IMR-90 (cell line): ENCODE results near the gene PTPRN2. TPM values are rescaled to one million over a fixed set of nuclear protein-coding genes. Genes with fewer than 3 reads are reported as not detected.

Experiments used
- ATAC-seq: fragments of 200-7000 bp; cut with Tn5 transposase; 2 replicates; pipeline ENCODE4 v1.9.1; 2020; ENCODE audit warnings: low read depth, mild to moderate bottlenecking, moderate library complexity
- BruUV-seq: library from RNA; stranded (reverse); fragments of 400-500 nt; replicated peaks from 2 replicates; lab custom pipeline; 2021; lab: Mats Ljungman, UMichigan
- CTCF ChIA-PET: fragments of 300-600 bp; formaldehyde crosslinking; extraction: SDS; loops from one replicate; lab custom pipeline; 2021; ENCODE audit warnings: antibody characterized with exemption; lab: Yijun Ruan, JAX
- POLR2A ChIA-PET: fragments of 300-600 bp; sonication (Branson Sonifier 250); formaldehyde crosslinking; loops from one replicate; lab custom pipeline; 2022; ENCODE audit warnings: antibody characterized with exemption; ENCODE audit not compliant: unreplicated experiment; lab: Charles Lee
- DNase-seq: peaks from one replicate; pipeline ENCODE4 v3.0.0; 2013
- H2AFZ ChIP-seq: replicated peaks from 2 replicates; pipeline ENCODE3; 2013; ENCODE audit warnings: low read length, mild to moderate bottlenecking; ENCODE audit not compliant: poor library complexity
- H2AK5ac ChIP-seq: 2 replicates; pipeline ENCODE4 v1.6.1; 2013; ENCODE audit warnings: low read depth, low read length, inconsistent platforms
- H2AK9ac ChIP-seq: replicated peaks from 2 replicates; pipeline ENCODE3; 2013; ENCODE audit warnings: mild to moderate bottlenecking, low read depth, low read length, moderate library complexity; ENCODE audit not compliant: poor library complexity
- H2BK120ac ChIP-seq: 2 replicates; pipeline ENCODE4 v1.6.1; 2013; ENCODE audit warnings: low read depth, low read length, inconsistent platforms
- H2BK15ac ChIP-seq: 3 replicates; pipeline ENCODE4 v1.6.1; 2013; ENCODE audit warnings: low read depth, low read length, inconsistent platforms
- H2BK20ac ChIP-seq: 2 replicates; pipeline ENCODE4 v1.6.1; 2013; ENCODE audit warnings: low read depth, mild to moderate bottlenecking, inconsistent platforms, low read length, moderate library complexity
- H2BK5ac ChIP-seq: 2 replicates; pipeline ENCODE4 v1.6.1; 2013; ENCODE audit warnings: mild to moderate bottlenecking, low read depth, low read length, inconsistent platforms; ENCODE audit not compliant: poor library complexity, severe bottlenecking
- H3K14ac ChIP-seq: replicated peaks from 2 replicates; pipeline ENCODE4 v1.6.1; 2013; ENCODE audit warnings: low read depth, low read length, inconsistent platforms
- H3K18ac ChIP-seq: 2 replicates; pipeline ENCODE4 v1.6.1; 2013; ENCODE audit warnings: low read depth, low read length, control low read depth
- H3K23ac ChIP-seq: 2 replicates; pipeline ENCODE4 v1.6.1; 2013; ENCODE audit warnings: low read depth, low read length, inconsistent platforms
- H3K27ac ChIP-seq: 2 replicates; pipeline ENCODE4 v1.5.1; 2013; ENCODE audit warnings: mild to moderate bottlenecking, control low read depth, low read length; ENCODE audit not compliant: insufficient read depth
- H3K27me3 ChIP-seq: 2 replicates; pipeline ENCODE4 v1.6.1; 2013; ENCODE audit warnings: low read length; ENCODE audit not compliant: control insufficient read depth, insufficient read depth
- H3K36me3 ChIP-seq: 2 replicates; pipeline ENCODE4 v1.6.1; 2013; ENCODE audit warnings: low read length, mixed read lengths; ENCODE audit not compliant: control insufficient read depth, insufficient read depth
- H3K4ac ChIP-seq: 2 replicates; pipeline ENCODE4 v1.6.1; 2013; ENCODE audit warnings: low read depth, low read length, inconsistent platforms
- H3K4me1 ChIP-seq: 2 replicates; pipeline ENCODE4 v1.6.1; 2013; ENCODE audit warnings: low read length, mixed read lengths; ENCODE audit not compliant: control insufficient read depth, insufficient read depth
- H3K4me2 ChIP-seq: 2 replicates; pipeline ENCODE4 v1.6.1; 2013; ENCODE audit warnings: low read depth, mild to moderate bottlenecking, control low read depth, low read length, moderate library complexity
- H3K4me3 ChIP-seq: 2 replicates; pipeline ENCODE4 v1.5.1; 2013; ENCODE audit warnings: low read depth, mild to moderate bottlenecking, control low read depth, low read length, moderate library complexity; ENCODE audit not compliant: insufficient read depth
- H3K56ac ChIP-seq: 2 replicates; pipeline ENCODE4 v1.6.1; 2013; ENCODE audit warnings: low read length, inconsistent platforms; ENCODE audit not compliant: insufficient read depth; ENCODE audit errors: extremely low read depth
- H3K79me1 ChIP-seq, 2 experiments: 2 replicates each; pipeline ENCODE4 v1.6.1; 2013; ENCODE audit warnings: low read length in 2 of 2, inconsistent platforms in 1 of 2, low read depth in 1 of 2
- H3K9ac ChIP-seq: 2 replicates; pipeline ENCODE4 v1.6.1; 2013; ENCODE audit warnings: low read depth, low read length, control low read depth
- H3K9me1 ChIP-seq: 2 replicates; pipeline ENCODE4 v1.6.1; 2013; ENCODE audit warnings: low read length, inconsistent platforms; ENCODE audit not compliant: insufficient read depth
- H3K9me3 ChIP-seq: 2 replicates; pipeline ENCODE4 v1.6.1; 2013; ENCODE audit warnings: low read length; ENCODE audit not compliant: control insufficient read depth, insufficient read depth
- H4K20me1 ChIP-seq: 2 replicates; pipeline ENCODE4 v1.6.1; 2013; ENCODE audit warnings: low read length, inconsistent platforms; ENCODE audit not compliant: insufficient read depth
- H4K5ac ChIP-seq: 2 replicates; pipeline ENCODE4 v1.6.1; 2013; ENCODE audit warnings: mild to moderate bottlenecking, low read depth, low read length, control low read depth
- H4K8ac ChIP-seq, 2 experiments: 2 replicates each; pipeline ENCODE4 v1.6.1; 2013; ENCODE audit warnings: low read depth in 2 of 2, low read length in 2 of 2, control low read depth in 1 of 2, inconsistent platforms in 1 of 2
- H4K91ac ChIP-seq: 2 replicates; pipeline ENCODE4 v1.6.1; 2013; ENCODE audit warnings: low read depth, low read length, inconsistent platforms; ENCODE audit not compliant: insufficient read depth
- BHLHE40 ChIP-seq: fragments of 150-350 bp; IDR thresholded peaks from 2 replicates; pipeline ENCODE4 v1.6.1; 2016; ENCODE audit warnings: mild to moderate bottlenecking, low read depth, low read length
- CHD1 ChIP-seq: IDR thresholded peaks from 2 replicates; pipeline ENCODE4 v1.6.1; 2012; ENCODE audit warnings: low read depth, low read length, improper control_type of control experiment
- CTCF ChIP-seq: conservative IDR thresholded peaks from 2 replicates; pipeline ENCODE4 v1.5.1; 2012; ENCODE audit warnings: mild to moderate bottlenecking, low read depth, low read length, improper control_type of control experiment
- FOS ChIP-seq: fragments of 150-350 bp; IDR thresholded peaks from 2 replicates; pipeline ENCODE4 v1.6.1; 2016; ENCODE audit warnings: low read depth, low read length
- MXI1 ChIP-seq: IDR thresholded peaks from 2 replicates; pipeline ENCODE4 v1.6.1; 2012; ENCODE audit warnings: low read depth, mild to moderate bottlenecking, low read length, moderate library complexity, borderline replicate concordance
- SMC3 ChIP-seq: fragments of 150-350 bp; IDR thresholded peaks from 2 replicates; pipeline ENCODE4 v1.6.1; 2016; ENCODE audit warnings: low read depth, mild to moderate bottlenecking, antibody characterized with exemption, low read length, moderate library complexity
- WGBS, 2 experiments: methylation state at CpG; one replicate each; pipeline versions ENCODE4 v1.1.5 to v1.1.7; 2013; ENCODE audit warnings: missing lambda C conversion rate in 2 of 2; ENCODE audit not compliant: insufficient read length in 1 of 2; ENCODE audit errors: extremely low coverage in 2 of 2; 5-methylcytosine and 5-hydroxymethylcytosine counted together
- dilution Hi-C: fragments of 300-500 bp; cut with HindIII; formaldehyde crosslinking; loops from one replicate; pipeline ENCODE4 v1.14.3; 2018; ENCODE audit warnings: low sequenced_read_pairs; ENCODE audit not compliant: unreplicated experiment
- in situ Hi-C: fragments of 300-500 bp; cut with MboI; formaldehyde crosslinking; loops from 3 replicates; pipeline ENCODE4 v1.14.3; 2019; ENCODE audit warnings: low sequenced_read_pairs, inconsistent platforms, mixed read lengths
- intact Hi-C: fragments of 100-400 bp; cut with micrococcal nuclease; formaldehyde crosslinking; loops from 2 replicates; pipeline ENCODE4 v1.10.0; 2022
- polyA plus RNA-seq, 3 experiments: library from polyadenylated mRNA; depleted of rRNA; stranded (reverse); fragments of >200 nt; gene quantifications; 2 replicates each; pipeline ENCODE4 v1.2.3, GENCODE V29; 2012; ENCODE audit warnings: low replicate concordance in 1 of 3
- total RNA-seq: library from RNA; depleted of rRNA; stranded (reverse); fragments of >200 nt; gene quantifications from 2 replicates; pipeline ENCODE4 v1.2.3, GENCODE V29; 2012

PTPRN2 gene
- total and polyA plus RNA-seq, 2 of the 4 experiments (the other 2 are of a cell fraction), result 0.03 TPM; not detected in 1

GRCh38 chr7:158516524-158516923 is 71.1 kb downstream of the PTPRN2 start:
- no peaks in the 10 kb centered on the region for H3K79me1 ChIP-seq
- WGBS, 2 experiments, result 60% methylated on average over 1 of the region's 2 CpGs; no CpG with 5 or more reads in 1 of the 2 experiments

More at GRCh38 chr7:158516524-158516923, 71.1 kb downstream of the PTPRN2 start:
- Histone ChIP-seq H3K4ac (no peak overlapping the region), H4K5ac (no peak overlapping the region), H3K14ac (no peak overlapping the region), H3K4me3 (no peak overlapping the region), H3K9ac (no peak overlapping the region), H4K20me1 (no peaks in the 10 kb centered on the region), H3K23ac (no peak overlapping the region), H2BK20ac (no peak overlapping the region), H3K4me1 (no peaks in the 10 kb centered on the region), H3K9me3 (peaks cover 47% of the 10 kb centered on the region), H4K8ac (no peak overlapping the region), H3K36me3 (no peaks in the 10 kb centered on the region), H2BK120ac (no peak overlapping the region), H2AK5ac (no peak overlapping the region), H3K9me1 (no peaks in the 10 kb centered on the region), H3K4me2 (no peak overlapping the region), H4K91ac (no peak overlapping the region), H2BK5ac (no peak overlapping the region), H2AK9ac (no peak overlapping the region), H3K27ac (no peak overlapping the region), H3K18ac (no peak overlapping the region), H3K27me3 (no peaks in the 10 kb centered on the region), H2AFZ (no peak overlapping the region), H3K56ac (no peak overlapping the region), H2BK15ac (no peak overlapping the region)
- in situ Hi-C loops (no loop called here), intact Hi-C loops (no loop called here), dilution Hi-C loops (no loop called here)
- TF ChIP-seq CTCF (no peak), CHD1 (no peak), SMC3 (no peak), MXI1 (no peak), BHLHE40 (no peak), FOS (no peak)
- ChIA-PET POLR2A (no interaction called here), CTCF (no interaction called here)
- BruUV-seq, result no TSS peak
- no peak for DNase-seq
- ATAC-seq, result no peak
